PC-9 (cell line): Measurements from ENCODE around the gene ANLN.

Experiments used
- EZH2 ChIP-seq: fragments of 200-600 bp; sonication (generic); IDR thresholded peaks from 2 replicates; pipeline ENCODE4 v1.8.0; 2017; ENCODE audit warnings: antibody characterized with exemption, low read depth
- TF ChIP-seq, protein P1 (sequence below): fragments of 200-600 bp; sonication (generic); conservative IDR thresholded peaks from 2 replicates; pipeline ENCODE4 v1.6.1; 2017; ENCODE audit warnings: mixed run types, antibody characterized with exemption, mild to moderate bottlenecking, moderate library complexity

DNA sequence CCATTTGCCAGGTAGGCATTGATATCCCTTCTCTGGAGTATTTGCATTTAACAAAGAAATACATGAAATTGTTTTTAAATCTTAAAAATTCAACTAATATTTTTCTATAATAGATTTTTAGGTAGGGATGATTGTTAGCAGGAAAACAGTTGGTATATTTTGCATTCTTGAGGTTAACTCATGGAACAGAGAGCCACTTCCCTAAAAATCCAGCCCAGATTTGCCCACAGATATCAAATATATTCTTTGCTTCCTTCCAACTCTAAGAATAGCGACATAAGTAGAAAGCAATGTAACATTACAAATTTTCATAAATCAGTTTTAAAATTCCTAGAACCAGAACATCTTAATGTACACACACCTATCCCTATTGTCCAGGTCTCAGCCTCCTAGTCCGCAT, 45.0 kb upstream of the ANLN start:
- TF ChIP-seq, protein P1, sequence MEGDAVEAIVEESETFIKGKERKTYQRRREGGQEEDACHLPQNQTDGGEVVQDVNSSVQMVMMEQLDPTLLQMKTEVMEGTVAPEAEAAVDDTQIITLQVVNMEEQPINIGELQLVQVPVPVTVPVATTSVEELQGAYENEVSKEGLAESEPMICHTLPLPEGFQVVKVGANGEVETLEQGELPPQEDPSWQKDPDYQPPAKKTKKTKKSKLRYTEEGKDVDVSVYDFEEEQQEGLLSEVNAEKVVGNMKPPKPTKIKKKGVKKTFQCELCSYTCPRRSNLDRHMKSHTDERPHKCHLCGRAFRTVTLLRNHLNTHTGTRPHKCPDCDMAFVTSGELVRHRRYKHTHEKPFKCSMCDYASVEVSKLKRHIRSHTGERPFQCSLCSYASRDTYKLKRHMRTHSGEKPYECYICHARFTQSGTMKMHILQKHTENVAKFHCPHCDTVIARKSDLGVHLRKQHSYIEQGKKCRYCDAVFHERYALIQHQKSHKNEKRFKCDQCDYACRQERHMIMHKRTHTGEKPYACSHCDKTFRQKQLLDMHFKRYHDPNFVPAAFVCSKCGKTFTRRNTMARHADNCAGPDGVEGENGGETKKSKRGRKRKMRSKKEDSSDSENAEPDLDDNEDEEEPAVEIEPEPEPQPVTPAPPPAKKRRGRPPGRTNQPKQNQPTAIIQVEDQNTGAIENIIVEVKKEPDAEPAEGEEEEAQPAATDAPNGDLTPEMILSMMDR, result no peak
- TF ChIP-seq EZH2, result no peak
